Activated CD4-positive, alpha-beta T cell treated with anti-CD3 and anti-CD28 coated beads for 24 hours (primary cell): ENCODE measurements around the gene CEP41.
"Not testable (repeated sequence)": the region's sequence is repeated elsewhere in the genome, so short reads cannot be mapped to it uniquely, and the experiment has no call there.

Experiments used
- DNase-seq, 2 donors: peaks; one replicate each; pipeline ENCODE4 v3.0.0-alpha.2; 2020; ENCODE audit warnings: low read depth in 2 of 2

Gene CEP41

GRCh38 chr7:130461272-130461671 is 20.5 kb upstream of the CEP41 start:
- DNase-seq, result no peak

- DNase-seq, result no peak
Observed at GRCh38 chr7:130458257-130458656, 17.4 kb upstream of the CEP41 start.

- DNase-seq, result no peak
Observed at GRCh38 chr7:130454959-130455358, 14.1 kb upstream of the CEP41 start.

- DNase-seq, result no peak
Observed at GRCh38 chr7:130452951-130453350, 12.1 kb upstream of the CEP41 start.

- DNase-seq, result not testable (repeated sequence)
Observed at GRCh38 chr7:130451344-130451743, 10.5 kb upstream of the CEP41 start.

- no peak for DNase-seq
Observed at GRCh38 chr7:130446259-130446658, 5.4 kb upstream of the CEP41 start.

- no peak for DNase-seq
Observed at GRCh38 chr7:130444751-130445407, 4.1 kb upstream of the CEP41 start.

- no peak for DNase-seq
Observed at GRCh38 chr7:130444234-130444633, 3.4 kb upstream of the CEP41 start.

GRCh38 chr7:130442601-130443000 is 1.8 kb upstream of the CEP41 start:
- DNase-seq, result no peak

- DNase-seq, result no peak
Observed at GRCh38 chr7:130441408-130441869, 623 bp upstream of the CEP41 start.

GRCh38 chr7:130436253-130436652 is 4.6 kb downstream of the CEP41 start:
- DNase-seq, result no peak

- DNase-seq, result no peak
Observed at GRCh38 chr7:130435311-130435854, 5.4 kb downstream of the CEP41 start.

GRCh38 chr7:130433301-130433700 is 7.5 kb downstream of the CEP41 start:
- DNase-seq, result no peak

- DNase-seq, result no peak
Observed at GRCh38 chr7:130432886-130433285, 7.9 kb downstream of the CEP41 start.

GRCh38 chr7:130430841-130431666 is 9.8 kb downstream of the CEP41 start:
- no peak for DNase-seq

GRCh38 chr7:130430115-130430514 is 10.7 kb downstream of the CEP41 start:
- no peak for DNase-seq

- DNase-seq, result no peak
Observed at GRCh38 chr7:130429019-130429418, 11.8 kb downstream of the CEP41 start.

GRCh38 chr7:130426564-130426963 is 14.3 kb downstream of the CEP41 start:
- no peak for DNase-seq

GRCh38 chr7:130425796-130426195 is 15.0 kb downstream of the CEP41 start:
- no peak for DNase-seq

GRCh38 chr7:130423501-130424037 is 17.2 kb downstream of the CEP41 start:
- no peak for DNase-seq

- no peak for DNase-seq
Observed at GRCh38 chr7:130421684-130422083, 19.1 kb downstream of the CEP41 start.

GRCh38 chr7:130420943-130421578 is 19.8 kb downstream of the CEP41 start:
- no peak for DNase-seq
